NCI-H460 (cell line): ENCODE results near the gene USP12. TPM values are rescaled to one million over a fixed set of nuclear protein-coding genes. Genes with fewer than 3 reads are reported as not detected.
"Not testable (repeated sequence)": the region's sequence is repeated elsewhere in the genome, so short reads cannot be mapped to it uniquely, and the experiment has no call there.

ENCODE experiments used
- DNase-seq: peaks from one replicate; pipeline ENCODE4 v3.0.0-alpha.2; 2016; ENCODE audit warnings: low read depth; ENCODE audit errors: extremely low read depth
- total RNA-seq: library from RNA; depleted of rRNA; stranded (reverse); fragments of >200 nt; shearing (Covaris generic); gene quantifications from 2 replicates; pipeline ENCODE4 v1.2.3, GENCODE V29; 2014

Gene USP12
- total RNA-seq, 1 experiment from 2014 or later: 20.3 TPM

- DNase-seq: no peak
Observed at GRCh38 chr13:27158335-27158734, 13.3 kb downstream of the USP12 start.

GRCh38 chr13:27151798-27152599, 19.6 kb downstream of the USP12 start:
- no peak for DNase-seq

GRCh38 chr13:27149702-27150101, 21.9 kb downstream of the USP12 start:
- no peak for DNase-seq

GRCh38 chr13:27148900-27149299, 22.7 kb downstream of the USP12 start:
- DNase-seq: no peak

GRCh38 chr13:27147530-27148170, 24.0 kb downstream of the USP12 start:
- DNase-seq: no peak

- no peak for DNase-seq
Observed at GRCh38 chr13:27141746-27142145, 29.9 kb downstream of the USP12 start.

GRCh38 chr13:27141159-27141558, 30.5 kb downstream of the USP12 start:
- not testable (repeated sequence) for DNase-seq

GRCh38 chr13:27140060-27140459, 31.6 kb downstream of the USP12 start:
- DNase-seq: no peak

GRCh38 chr13:27139565-27139964, 32.0 kb downstream of the USP12 start:
- DNase-seq: no peak

- no peak for DNase-seq
Observed at GRCh38 chr13:27138457-27139093, 33.0 kb downstream of the USP12 start.

- DNase-seq: no peak
Observed at GRCh38 chr13:27137759-27138158, 33.9 kb downstream of the USP12 start.

- no peak for DNase-seq
Observed at GRCh38 chr13:27135023-27135422, 36.6 kb downstream of the USP12 start.

- DNase-seq: no peak
Observed at GRCh38 chr13:27133889-27134288, 37.7 kb downstream of the USP12 start.

GRCh38 chr13:27132538-27132937, 39.1 kb downstream of the USP12 start:
- no peak for DNase-seq

- DNase-seq: no peak
Observed at GRCh38 chr13:27131906-27132305, 39.7 kb downstream of the USP12 start.

GRCh38 chr13:27130979-27131623, 40.5 kb downstream of the USP12 start:
- no peak for DNase-seq

GRCh38 chr13:27130223-27130978, 41.2 kb downstream of the USP12 start:
- DNase-seq: no peak

GRCh38 chr13:27128825-27129627, 42.6 kb downstream of the USP12 start:
- DNase-seq: no peak

GRCh38 chr13:27126859-27127258, 44.8 kb downstream of the USP12 start:
- DNase-seq: no peak
